NCI-H2029 treated with DMSO at 0.1 percent for 48 hours (cell line): ENCODE results near the gene ZSCAN10.
"Not testable (repeated sequence)": the region's sequence is repeated elsewhere in the genome, so short reads cannot be mapped to it uniquely, and the experiment has no call there.

ENCODE experiments used
- DNase-seq: peaks from one replicate; lab custom pipeline; 2025; lab: John Stamatoyannopoulos, UW

The ZSCAN10 gene

GRCh38 chr16:3063625-3064386 is 35.3 kb downstream of the ZSCAN10 start:
- no peak for DNase-seq

GRCh38 chr16:3062553-3062952 is 36.5 kb downstream of the ZSCAN10 start:
- no peak for DNase-seq

GRCh38 chr16:3060339-3061127 is 38.6 kb downstream of the ZSCAN10 start:
- no peak for DNase-seq

GRCh38 chr16:3059723-3060242 is 39.3 kb downstream of the ZSCAN10 start:
- DNase-seq = no peak

GRCh38 chr16:3059041-3059722 is 39.9 kb downstream of the ZSCAN10 start:
- DNase-seq = peak; percentile 8

- no peak for DNase-seq
These were observed 40.7 kb downstream of the ZSCAN10 start for GRCh38 chr16:3058139-3059030.

- DNase-seq = no peak
These were observed 41.6 kb downstream of the ZSCAN10 start for GRCh38 chr16:3057181-3058138.

- no peak for DNase-seq
These were observed 42.5 kb downstream of the ZSCAN10 start for GRCh38 chr16:3056336-3057180.

- not testable (repeated sequence) for DNase-seq
These were observed 43.4 kb downstream of the ZSCAN10 start for GRCh38 chr16:3055734-3056115.

GRCh38 chr16:3054965-3055733 is 43.9 kb downstream of the ZSCAN10 start:
- no peak for DNase-seq

GRCh38 chr16:3053330-3053710 is 45.8 kb downstream of the ZSCAN10 start:
- not testable (repeated sequence) for DNase-seq

GRCh38 chr16:3052571-3053329 is 46.3 kb downstream of the ZSCAN10 start:
- not testable (repeated sequence) for DNase-seq

- DNase-seq = no peak
These were observed 47.6 kb downstream of the ZSCAN10 start for GRCh38 chr16:3051494-3051893.

GRCh38 chr16:3051009-3051408 is 48.1 kb downstream of the ZSCAN10 start:
- DNase-seq = no peak

GRCh38 chr16:3050487-3050886 is 48.6 kb downstream of the ZSCAN10 start:
- no peak for DNase-seq

- no peak for DNase-seq
These were observed 49.1 kb downstream of the ZSCAN10 start for GRCh38 chr16:3049921-3050481.

GRCh38 chr16:3047387-3047720 is 51.7 kb downstream of the ZSCAN10 start:
- no peak for DNase-seq
